Spleen (tissue), 7 donors: ENCODE results near the gene PPM1H.

Experiments used
- CTCF ChIP-seq, 11 experiments: fragments of 200-600 bp in 7 of 11; fragments of 450-650 bp in 4 of 11; sonication (generic) in 4 of 11; IDR thresholded peaks in 8 of 11; conservative IDR thresholded peaks in 3 of 11; 1 replicate in 7 of 11; 2 replicates in 4 of 11; pipeline versions ENCODE4 v1.4.0 to v1.8.0; 2016 to 2021; ENCODE audit warnings: antibody characterized with exemption in 11 of 11, inconsistent platforms in 4 of 11, mild to moderate bottlenecking in 1 of 11
- POLR2A ChIP-seq, 3 donors: fragments of 450-650 bp; IDR thresholded peaks; one replicate each; pipeline ENCODE4 v1.5.1; 2017; ENCODE audit warnings: antibody characterized with exemption in 3 of 3, mild to moderate bottlenecking in 1 of 3
- donor health status: DM: no; HTN: no; CAD: no; lungs with moderate emphysema.
- donor health status: DM: no; HTN: no; CAD: no.
- donor health status: DM: no; HTN: no; CAD: no.

GRCh38 chr12:62931477-62931876 lies 3.5 kb downstream of the PPM1H start:
- TF ChIP-seq CTCF (IDR thresholded peaks at IDR 0.05 in 8 of 11, conservative IDR thresholded peaks at IDR 0.05 in 3 of 11) (no peak), POLR2A (IDR thresholded peaks at IDR 0.05) (no peak)
